Epithelial cell of esophagus (primary cell): ENCODE measurements around the gene NLGN1.
"Not testable (repeated sequence)": the region's sequence is repeated elsewhere in the genome, so short reads cannot be mapped to it uniquely, and the experiment has no call there.

ENCODE experiments used
- DNase-seq: peaks from one replicate; pipeline ENCODE4 v3.0.0; 2010; ENCODE audit warnings: low read depth
- H3K4me3 ChIP-seq: 2 replicates; pipeline ENCODE4 v1.5.1; 2011; ENCODE audit warnings: mild to moderate bottlenecking, low read length, control low read depth
- TF ChIP-seq, protein P1 (sequence below): IDR thresholded peaks from 2 replicates; pipeline ENCODE4 v1.5.1; 2011; ENCODE audit warnings: low read depth, mild to moderate bottlenecking, low read length, control low read depth, inconsistent platforms; ENCODE audit not compliant: insufficient read depth; ENCODE audit errors: missing control alignments

Gene NLGN1

DNA sequence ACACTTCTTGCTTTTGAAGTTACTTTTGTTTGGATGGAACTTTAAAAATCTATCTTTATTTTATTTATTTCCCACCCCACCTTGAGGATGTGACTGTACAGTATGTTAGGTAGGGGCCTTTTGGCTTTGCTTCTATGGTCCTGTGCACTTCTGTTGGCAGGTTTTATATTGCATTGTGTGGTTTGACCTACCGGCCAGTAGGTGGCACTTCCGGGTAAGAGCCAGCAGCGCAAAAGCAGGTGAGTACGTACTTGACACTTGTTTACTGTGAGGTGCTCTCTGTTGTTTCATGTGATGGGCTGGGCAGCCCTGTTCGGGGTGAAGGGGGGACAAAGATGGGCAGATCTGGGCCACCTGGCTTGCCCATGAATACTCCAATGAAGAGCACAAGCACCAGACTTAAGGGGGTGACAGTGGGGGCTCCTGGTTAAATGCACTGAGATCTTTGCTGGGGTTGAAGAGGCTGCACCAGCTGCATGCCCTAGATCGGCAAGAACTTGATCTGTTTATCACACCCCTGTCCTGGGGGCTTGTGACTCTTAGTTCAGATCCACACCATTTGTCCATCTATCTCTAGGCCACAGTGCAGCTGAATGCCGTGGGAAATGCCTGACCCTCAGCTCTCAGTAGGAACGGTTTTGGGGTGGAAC, 131.6 kb downstream of the NLGN1 start:
- no peak overlapping the region for H3K4me3 ChIP-seq
- TF ChIP-seq, protein P1, sequence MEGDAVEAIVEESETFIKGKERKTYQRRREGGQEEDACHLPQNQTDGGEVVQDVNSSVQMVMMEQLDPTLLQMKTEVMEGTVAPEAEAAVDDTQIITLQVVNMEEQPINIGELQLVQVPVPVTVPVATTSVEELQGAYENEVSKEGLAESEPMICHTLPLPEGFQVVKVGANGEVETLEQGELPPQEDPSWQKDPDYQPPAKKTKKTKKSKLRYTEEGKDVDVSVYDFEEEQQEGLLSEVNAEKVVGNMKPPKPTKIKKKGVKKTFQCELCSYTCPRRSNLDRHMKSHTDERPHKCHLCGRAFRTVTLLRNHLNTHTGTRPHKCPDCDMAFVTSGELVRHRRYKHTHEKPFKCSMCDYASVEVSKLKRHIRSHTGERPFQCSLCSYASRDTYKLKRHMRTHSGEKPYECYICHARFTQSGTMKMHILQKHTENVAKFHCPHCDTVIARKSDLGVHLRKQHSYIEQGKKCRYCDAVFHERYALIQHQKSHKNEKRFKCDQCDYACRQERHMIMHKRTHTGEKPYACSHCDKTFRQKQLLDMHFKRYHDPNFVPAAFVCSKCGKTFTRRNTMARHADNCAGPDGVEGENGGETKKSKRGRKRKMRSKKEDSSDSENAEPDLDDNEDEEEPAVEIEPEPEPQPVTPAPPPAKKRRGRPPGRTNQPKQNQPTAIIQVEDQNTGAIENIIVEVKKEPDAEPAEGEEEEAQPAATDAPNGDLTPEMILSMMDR = peak; percentile 68
- peak; percentile 58 for DNase-seq

DNA sequence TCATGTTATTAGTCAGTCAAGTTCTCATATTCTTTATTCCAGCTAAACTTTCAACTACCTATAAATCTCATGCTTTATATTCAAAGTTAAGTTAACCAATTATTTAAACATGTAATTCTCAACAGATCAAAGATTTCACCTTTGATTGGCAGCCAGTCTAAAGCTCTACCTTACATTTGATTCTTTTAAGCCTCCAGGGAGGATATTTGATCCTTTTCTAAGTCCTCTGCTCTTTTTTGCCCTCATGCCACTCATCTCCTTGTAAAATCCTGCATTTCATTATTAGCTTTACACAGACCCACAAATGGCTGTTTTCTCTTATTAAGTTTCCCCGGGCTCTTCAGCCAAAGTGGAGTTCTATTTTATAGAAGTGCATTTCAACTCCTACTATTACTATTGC, 134.1 kb downstream of the NLGN1 start:
- DNase-seq = no peak
- no peak overlapping the region for H3K4me3 ChIP-seq
- TF ChIP-seq, protein P1 = no peak

DNA sequence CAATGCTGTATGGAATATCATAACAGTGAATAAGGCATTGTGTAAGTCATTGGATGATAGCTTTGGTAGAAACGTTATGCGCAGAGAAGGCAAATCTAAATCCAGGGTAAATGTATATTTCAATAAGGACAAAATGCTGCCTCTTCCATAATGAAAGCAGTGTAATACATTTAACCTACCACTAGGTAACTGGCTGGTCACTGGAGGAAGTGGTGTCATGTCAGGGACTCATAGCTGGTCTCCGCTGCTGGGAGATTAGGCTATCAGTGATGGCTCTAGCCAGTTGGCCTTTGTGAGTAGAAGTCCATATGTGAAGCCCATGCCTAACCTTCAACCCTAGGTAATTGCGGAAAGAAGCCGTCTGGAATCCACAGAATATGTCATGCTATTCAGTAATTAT, 140.9 kb downstream of the NLGN1 start:
- TF ChIP-seq, protein P1 = peak; percentile 7
- H3K4me3 ChIP-seq = no peak overlapping the region
- peak; percentile 1 for DNase-seq

DNA sequence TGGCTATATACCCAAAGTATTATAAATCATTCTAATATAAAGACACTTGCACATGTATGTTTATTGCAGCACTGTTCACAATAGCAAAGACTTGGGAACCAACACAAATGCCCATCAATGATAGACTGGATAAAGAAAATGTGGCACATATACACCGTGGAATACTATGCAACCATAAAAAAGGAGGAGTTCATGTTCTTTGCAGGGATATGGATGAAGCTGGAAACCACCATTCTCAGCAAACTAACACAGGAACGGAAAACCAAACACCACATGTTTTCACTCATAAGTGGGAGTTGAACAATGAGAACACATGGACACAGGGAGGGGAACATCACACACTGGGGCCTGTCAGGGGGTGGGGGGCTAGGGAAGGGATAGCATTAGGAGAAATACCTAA, 148.0 kb downstream of the NLGN1 start:
- not testable (repeated sequence) for H3K4me3 ChIP-seq, DNase-seq

DNA sequence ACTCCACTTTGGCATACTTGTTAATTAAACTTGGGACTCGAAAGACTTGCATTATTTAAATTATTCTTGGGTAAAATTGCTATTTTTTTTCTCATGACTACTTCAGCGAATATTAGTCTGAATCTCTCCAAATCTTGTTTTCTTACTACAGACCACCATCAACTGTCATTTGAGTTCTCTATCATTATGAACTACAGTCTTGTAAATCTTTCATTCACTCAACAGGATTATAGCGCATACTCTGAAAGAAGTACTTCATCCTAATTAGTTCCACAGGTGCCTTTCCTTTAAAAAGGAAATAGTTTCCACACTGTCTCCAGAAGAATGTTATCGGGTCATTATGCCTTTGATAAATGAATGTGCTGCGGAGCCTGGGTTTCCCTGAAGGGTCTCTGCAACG, 149.5 kb downstream of the NLGN1 start:
- TF ChIP-seq, protein P1 = no peak
- no peak overlapping the region for H3K4me3 ChIP-seq

DNA sequence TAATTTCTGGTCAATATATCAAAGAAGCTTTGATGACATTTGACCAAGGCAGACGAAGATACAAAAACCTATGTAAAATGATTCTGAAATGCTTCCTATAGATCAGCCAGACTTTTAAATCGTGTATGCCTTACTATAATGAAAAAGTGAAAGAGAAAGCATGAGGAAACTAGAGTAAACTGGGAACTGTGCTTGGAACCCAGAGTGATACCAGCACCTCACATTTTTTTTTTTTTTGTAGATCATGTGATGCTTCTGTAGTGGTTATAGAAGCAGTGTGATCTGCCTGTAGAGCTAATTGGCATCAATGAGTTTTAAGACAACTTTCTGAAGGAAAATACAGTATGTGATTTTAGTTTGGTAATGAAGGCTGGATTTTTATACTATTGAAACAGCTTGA, 150.7 kb downstream of the NLGN1 start:
- TF ChIP-seq, protein P1 = no peak
- no peak for DNase-seq
- H3K4me3 ChIP-seq = no peak overlapping the region

More for the DNA sequence above, 149.5 kb downstream of the NLGN1 start:
- no peak for DNase-seq

DNA sequence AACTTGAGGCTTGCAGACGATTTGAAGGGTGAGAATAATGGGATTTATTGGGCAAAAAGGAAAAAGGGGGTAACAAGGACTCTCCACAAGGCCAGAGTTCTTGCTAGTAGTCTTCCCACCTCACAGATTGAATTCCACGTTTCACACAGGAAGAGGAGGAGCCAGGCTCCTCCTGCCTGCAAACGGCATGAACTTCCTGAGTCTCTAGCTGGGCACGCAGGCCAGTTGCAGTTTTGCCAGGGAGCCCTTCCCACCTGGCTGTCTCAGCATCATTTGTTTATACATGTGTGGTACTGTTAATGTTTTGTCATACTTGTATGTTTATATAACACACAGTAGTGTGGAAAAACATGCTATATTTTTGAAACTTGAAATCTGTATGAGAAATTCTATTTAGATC, 155.0 kb downstream of the NLGN1 start:
- no peak for DNase-seq
- H3K4me3 ChIP-seq = no peak overlapping the region
- TF ChIP-seq, protein P1 = no peak
